H9 (cell line): ENCODE results near the gene CCDC138. TPM values are rescaled to one million over a fixed set of nuclear protein-coding genes. Genes with fewer than 3 reads are reported as not detected.

Experiments used
- DNase-seq: peaks from one replicate; pipeline ENCODE4 v3.0.0-alpha.2; 2017
- H2AFZ ChIP-seq: one replicate; pipeline ENCODE4 v1.6.1; 2013; ENCODE audit warnings: mild to moderate bottlenecking, low read length, control low read depth, moderate library complexity
- H2AK5ac ChIP-seq: 2 replicates; pipeline ENCODE4 v1.6.1; 2013; ENCODE audit warnings: low read length, control low read depth, mixed read lengths; ENCODE audit not compliant: insufficient read length
- H2BK120ac ChIP-seq: one replicate; pipeline ENCODE4 v1.6.1; 2013; ENCODE audit warnings: low read depth, mild to moderate bottlenecking, low read length, control low read depth, inconsistent platforms; ENCODE audit not compliant: poor library complexity, severe bottlenecking
- H2BK12ac ChIP-seq: 2 replicates; pipeline ENCODE4 v1.6.1; 2013; ENCODE audit warnings: low read length, control low read depth, mixed read lengths, low read depth; ENCODE audit not compliant: insufficient read length
- H2BK15ac ChIP-seq: 2 replicates; pipeline ENCODE4 v1.6.1; 2013; ENCODE audit warnings: low read depth, low read length, control low read depth
- H2BK20ac ChIP-seq: one replicate; pipeline ENCODE4 v1.6.1; 2013; ENCODE audit warnings: low read depth, mild to moderate bottlenecking, low read length, control low read depth, inconsistent platforms; ENCODE audit not compliant: poor library complexity, severe bottlenecking
- H2BK5ac ChIP-seq: 2 replicates; pipeline ENCODE4 v1.6.1; 2013; ENCODE audit warnings: low read length, control low read depth, mixed read lengths; ENCODE audit not compliant: insufficient read length
- H3K14ac ChIP-seq: 2 replicates; pipeline ENCODE4 v1.6.1; 2013; ENCODE audit warnings: low read length, control low read depth; ENCODE audit not compliant: insufficient read depth
- H3K18ac ChIP-seq: 2 replicates; pipeline ENCODE4 v1.6.1; 2013; ENCODE audit warnings: low read depth, mild to moderate bottlenecking, mixed read lengths, low read length, control low read depth; ENCODE audit not compliant: insufficient read length
- H3K23ac ChIP-seq: 2 replicates; pipeline ENCODE4 v1.6.1; 2013; ENCODE audit warnings: low read length, control low read depth, mixed read lengths, low read depth; ENCODE audit not compliant: insufficient read length
- H3K23me2 ChIP-seq: 2 replicates; pipeline ENCODE4 v1.6.1; 2013; ENCODE audit warnings: low read depth, mild to moderate bottlenecking, mixed read lengths, low read length, control low read depth; ENCODE audit not compliant: insufficient read length, poor library complexity, severe bottlenecking
- H3K27ac ChIP-seq: 2 replicates; pipeline ENCODE4 v1.5.1; 2013; ENCODE audit warnings: low read length, control low read depth, mixed read lengths, low read depth; ENCODE audit not compliant: insufficient read length
- H3K27me3 ChIP-seq: 2 replicates; pipeline ENCODE4 v1.6.1; 2013; ENCODE audit warnings: low read length, control low read depth, inconsistent platforms; ENCODE audit not compliant: insufficient read depth
- H3K4ac ChIP-seq: 2 replicates; pipeline ENCODE4 v1.6.1; 2013; ENCODE audit warnings: low read depth, mild to moderate bottlenecking, control low read depth, inconsistent platforms, low read length, moderate library complexity
- H3K4me1 ChIP-seq: 2 replicates; pipeline ENCODE4 v1.6.1; 2013; ENCODE audit warnings: low read length, control low read depth, inconsistent platforms; ENCODE audit not compliant: insufficient read depth
- H3K4me2 ChIP-seq: 2 replicates; pipeline ENCODE4 v1.6.1; 2013; ENCODE audit warnings: low read length, control low read depth, mixed read lengths; ENCODE audit not compliant: insufficient read length, insufficient read depth
- H3K56ac ChIP-seq: 2 replicates; pipeline ENCODE4 v1.6.1; 2013; ENCODE audit warnings: low read depth, mild to moderate bottlenecking, mixed read lengths, low read length, control low read depth; ENCODE audit not compliant: insufficient read length
- H3K79me1 ChIP-seq: 2 replicates; pipeline ENCODE4 v1.6.1; 2013; ENCODE audit warnings: low read depth, mild to moderate bottlenecking, moderate library complexity, low read length, control low read depth, inconsistent platforms; ENCODE audit not compliant: insufficient read depth, poor library complexity, severe bottlenecking
- H3K79me2 ChIP-seq: 2 replicates; pipeline ENCODE4 v1.6.1; 2013; ENCODE audit warnings: low read length, control low read depth, inconsistent platforms; ENCODE audit not compliant: insufficient read depth
- H3K9ac ChIP-seq: 2 replicates; pipeline ENCODE4 v1.6.1; 2013; ENCODE audit warnings: low read length, control low read depth, mixed read lengths; ENCODE audit not compliant: insufficient read length; ENCODE audit errors: extremely low read depth
- H3K9me3 ChIP-seq: one replicate; pipeline ENCODE4 v1.6.1; 2013; ENCODE audit warnings: low read depth, low read length, inconsistent platforms; ENCODE audit not compliant: control insufficient read depth
- H3T11ph ChIP-seq: one replicate; pipeline ENCODE4 v1.6.1; 2013; ENCODE audit warnings: mild to moderate bottlenecking, low read length, control low read depth, inconsistent platforms
- H4K20me1 ChIP-seq: one replicate; pipeline ENCODE4 v1.6.1; 2013; ENCODE audit not compliant: control insufficient read depth, insufficient read length, insufficient read depth
- H4K5ac ChIP-seq: 2 replicates; pipeline ENCODE4 v1.6.1; 2013; ENCODE audit warnings: low read depth, mild to moderate bottlenecking, mixed read lengths, low read length, control low read depth; ENCODE audit not compliant: insufficient read length
- H4K8ac ChIP-seq: replicated peaks from 2 replicates; pipeline ENCODE4 v1.6.1; 2013; ENCODE audit warnings: low read length, control low read depth, mixed read lengths, low read depth; ENCODE audit not compliant: insufficient read length
- H4K91ac ChIP-seq: 2 replicates; pipeline ENCODE4 v1.6.1; 2013; ENCODE audit warnings: low read depth, mild to moderate bottlenecking, moderate library complexity, mixed read lengths, low read length, control low read depth; ENCODE audit not compliant: insufficient read length
- H3K27ac Mint-ChIP-seq, 3 experiments: 2 replicates in 2 of 3; 3 replicates in 1 of 3; pipeline ENCODE4 v1.8.0; 2020 to 2021; ENCODE audit warnings: mixed read lengths in 3 of 3, mild to moderate bottlenecking in 1 of 3, moderate library complexity in 1 of 3
- H3K27me3 Mint-ChIP-seq: 2 replicates; pipeline ENCODE4 v1.8.0; 2021; ENCODE audit warnings: low read depth, mild to moderate bottlenecking, moderate library complexity, mixed read lengths
- H3K36me3 Mint-ChIP-seq, 3 experiments: 2 replicates in 2 of 3; 3 replicates in 1 of 3; pipeline ENCODE4 v1.8.0; 2020 to 2021; ENCODE audit warnings: low read depth in 3 of 3, mixed read lengths in 3 of 3; ENCODE audit not compliant: insufficient read depth in 1 of 3
- H3K4me1 Mint-ChIP-seq, 2 experiments: 2 replicates each; pipeline ENCODE4 v1.8.0; 2020; ENCODE audit warnings: mixed read lengths in 2 of 2
- H3K4me3 Mint-ChIP-seq, 2 experiments: 2 replicates in 1 of 2; 3 replicates in 1 of 2; pipeline ENCODE4 v1.8.0; 2020 to 2021; ENCODE audit warnings: mild to moderate bottlenecking in 2 of 2, mixed read lengths in 2 of 2, moderate library complexity in 1 of 2
- H3K9me3 Mint-ChIP-seq, 2 experiments: 2 replicates in 1 of 2; 3 replicates in 1 of 2; pipeline ENCODE4 v1.8.0; 2020; ENCODE audit warnings: mild to moderate bottlenecking in 2 of 2, mixed read lengths in 2 of 2, moderate library complexity in 1 of 2
- CTCF ChIP-seq: fragments of 200-600 bp; sonication (generic); conservative IDR thresholded peaks from 3 replicates; pipeline ENCODE4 v1.8.0; 2021; ENCODE audit warnings: antibody characterized with exemption, mild to moderate bottlenecking
- WGBS: extraction: QIAGEN DNeasy Blood & Tissue Kit; methylation state at CpG from one replicate; pipeline ENCODE4 v1.1.7; 2013; ENCODE audit warnings: missing lambda C conversion rate, low lambda C conversion rate, mixed read lengths; ENCODE audit not compliant: insufficient read length; ENCODE audit errors: extremely low coverage; 5-methylcytosine and 5-hydroxymethylcytosine counted together
- total RNA-seq: library from RNA; stranded (reverse); gene quantifications from 2 replicates; pipeline ENCODE4 v1.2.1, GENCODE V29; 2021

Gene CCDC138
- total RNA-seq, 1 experiment from 2014 or later: 32.7 TPM

- Histone ChIP-seq H3K9ac (no peak overlapping the region), H2BK15ac (no peak overlapping the region), H3K27ac (no peak overlapping the region), H3K27me3 (no peaks in the 10 kb centered on the region), H2AK5ac (no peak overlapping the region), H3K18ac (no peak overlapping the region), H2AFZ (no peak overlapping the region), H2BK5ac (no peak overlapping the region), H3T11ph (no peak overlapping the region), H2BK20ac (no peak overlapping the region), H4K91ac (no peak overlapping the region), H2BK12ac (no peak overlapping the region), H3K79me1 (no peaks in the 10 kb centered on the region), H4K8ac (no peak overlapping the region), H3K4me1 (no peaks in the 10 kb centered on the region), H2BK120ac (no peak overlapping the region), H3K14ac (no peak overlapping the region), H4K20me1 (no peaks in the 10 kb centered on the region), H3K9me3 (no peaks in the 10 kb centered on the region), H3K23ac (no peak overlapping the region), H4K5ac (no peak overlapping the region), H3K4me2 (no peak overlapping the region), H3K4ac (no peak overlapping the region), H3K79me2 (no peaks in the 10 kb centered on the region), H3K56ac (no peak overlapping the region), H3K23me2 (no peaks in the 10 kb centered on the region)
- Mint-ChIP-seq H3K9me3 (no peaks in the 10 kb centered on the region; a peak in 1 of 5 replicates), H3K27ac (no peak overlapping the region), H3K4me1 (no peaks in the 10 kb centered on the region; a peak in 1 of 4 replicates), H3K27me3 (no peaks in the 10 kb centered on the region), H3K4me3 (no peak overlapping the region), H3K36me3 (peaks cover 8 to 47% (median 10%) of the 10 kb centered on the region in 3 experiments; a peak in 6 of 7 replicates)
- no peak for TF ChIP-seq CTCF
- WGBS: no CpG with 5 or more reads among the region's 5 CpGs
- no peak for DNase-seq
Observed at GRCh38 chr2:108824316-108825070, 37.9 kb downstream of the CCDC138 start.
